ENCODE measurements around the gene SLC35D2.
"Not testable (repeated sequence)": the region's sequence is repeated elsewhere in the genome, so short reads cannot be mapped to it uniquely, and the experiment has no call there.

The SLC35D2 gene

GRCh38 chr9:96350866-96351265, 32.6 kb downstream of the SLC35D2 start:
- DNase-seq, result peak; percentile 82

- no peak for DNase-seq
These were observed 35.2 kb downstream of the SLC35D2 start for GRCh38 chr9:96348261-96348660.

- DNase-seq, result no peak
These were observed 38.0 kb downstream of the SLC35D2 start for GRCh38 chr9:96345551-96345950.

GRCh38 chr9:96344458-96345180, 38.9 kb downstream of the SLC35D2 start:
- DNase-seq, result peak; percentile 75

GRCh38 chr9:96343515-96344360, 39.8 kb downstream of the SLC35D2 start:
- peak; percentile 36 for DNase-seq

GRCh38 chr9:96342571-96343245, 40.8 kb downstream of the SLC35D2 start:
- DNase-seq, result no peak

GRCh38 chr9:96340707-96341106, 42.8 kb downstream of the SLC35D2 start:
- no peak for DNase-seq

GRCh38 chr9:96338299-96338698, 45.2 kb downstream of the SLC35D2 start:
- DNase-seq, result no peak

GRCh38 chr9:96333958-96334357, 49.6 kb downstream of the SLC35D2 start:
- DNase-seq, result no peak

GRCh38 chr9:96331236-96331947, 52.1 kb downstream of the SLC35D2 start:
- no peak for DNase-seq

- DNase-seq, result peak; percentile 84
These were observed 55.7 kb downstream of the SLC35D2 start for GRCh38 chr9:96327694-96328352.

- no peak for DNase-seq
These were observed 60.3 kb downstream of the SLC35D2 start for GRCh38 chr9:96323169-96323568.

- DNase-seq, result not testable (repeated sequence)
These were observed 60.8 kb downstream of the SLC35D2 start for GRCh38 chr9:96322736-96323135.

- DNase-seq, result not testable (repeated sequence)
These were observed 61.3 kb downstream of the SLC35D2 start for GRCh38 chr9:96322210-96322609.

GRCh38 chr9:96321515-96321914, 62.0 kb downstream of the SLC35D2 start:
- DNase-seq, result no peak

- no peak for DNase-seq
These were observed 62.7 kb downstream of the SLC35D2 start for GRCh38 chr9:96320749-96321280.

- no peak for DNase-seq
These were observed 64.5 kb downstream of the SLC35D2 start for GRCh38 chr9:96318921-96319565.

GRCh38 chr9:96317335-96317980, 66.1 kb downstream of the SLC35D2 start:
- DNase-seq, result peak; percentile 88

- no peak for DNase-seq
These were observed 73.7 kb downstream of the SLC35D2 start for GRCh38 chr9:96309850-96310249.

GRCh38 chr9:96306958-96307357, 76.6 kb downstream of the SLC35D2 start:
- not testable (repeated sequence) for DNase-seq

GRCh38 chr9:96305171-96305570, 78.3 kb downstream of the SLC35D2 start:
- DNase-seq, result no peak
